BJ (cell line): ENCODE data around the gene RGS12. TPM values are rescaled to one million over a fixed set of nuclear protein-coding genes. Genes with fewer than 3 reads are reported as not detected.

ENCODE experiments used
- CTCF ChIA-PET: fragments of 350-600 bp; formaldehyde crosslinking; extraction: SDS; loops from one replicate; lab custom pipeline; 2021; ENCODE audit warnings: antibody characterized with exemption, inconsistent platforms; lab: Yijun Ruan, JAX
- POLR2A ChIA-PET: fragments of 300-600 bp; sonication (Branson Sonifier 250); formaldehyde crosslinking; extraction: SDS; loops from one replicate; lab custom pipeline; 2021; ENCODE audit warnings: antibody characterized with exemption; lab: Charles Lee
- DNase-seq: peaks from one replicate; pipeline ENCODE4 v3.0.0-alpha.2; 2011; ENCODE audit warnings: low read depth
- H3K27me3 ChIP-seq: 2 replicates; pipeline ENCODE4 v1.6.0; 2011; ENCODE audit warnings: low read length; ENCODE audit not compliant: control insufficient read depth, insufficient read depth
- H3K36me3 ChIP-seq: 2 replicates; pipeline ENCODE4 v1.5.1; 2011; ENCODE audit warnings: low read length; ENCODE audit not compliant: control insufficient read depth, insufficient read depth
- H3K4me3 ChIP-seq: 2 replicates; pipeline ENCODE4 v1.5.1; 2011; ENCODE audit warnings: low read depth, mild to moderate bottlenecking, control low read depth, low read length
- CTCF ChIP-seq: IDR thresholded peaks from 2 replicates; pipeline ENCODE4 v1.5.1; 2011; ENCODE audit warnings: low read depth, mild to moderate bottlenecking, control low read depth, inconsistent platforms, low read length, moderate library complexity; ENCODE audit not compliant: insufficient read depth
- polyA plus RNA-seq: library from polyadenylated mRNA; depleted of rRNA; stranded (reverse); fragments of >200 nt; gene quantifications from 2 replicates; pipeline ENCODE4 v1.2.3, GENCODE V29; 2011

Gene RGS12
- polyA plus RNA-seq, 1 experiment: 16.3 TPM

- POLR2A ChIA-PET: interaction anchor here (0.6 kb wide), 1 partner anchor 33 kb away, joined by 3 read pairs; no protein-coding TSS in a partner anchor
- no peak for TF ChIP-seq CTCF
- DNase-seq: no peak
- no peak overlapping the region for H3K4me3 ChIP-seq
- H3K27me3 ChIP-seq: no peaks in the 10 kb centered on the region
- peaks cover 8% of the 10 kb centered on the region; the same call in 1 of the 2 replicates for H3K36me3 ChIP-seq
- CTCF ChIA-PET: interaction anchor here (1.4 kb wide), 1 partner anchor 21 kb away, joined by 3 read pairs; no protein-coding TSS in a partner anchor
Measured at GRCh38 chr4:3321295-3321889, 28.6 kb downstream of the RGS12 start.

- no peak for TF ChIP-seq CTCF
- no peaks in the 10 kb centered on the region for H3K27me3 ChIP-seq
- ChIA-PET CTCF (interaction anchor here (1.4 kb wide), 1 partner anchor 22 kb away, joined by 3 read pairs; no protein-coding TSS in a partner anchor), POLR2A (no interaction called here)
- H3K36me3 ChIP-seq: peaks cover 8% of the 10 kb centered on the region; the same call in 1 of the 2 replicates
- DNase-seq: no peak
- H3K4me3 ChIP-seq: no peak overlapping the region
Measured at GRCh38 chr4:3322059-3322550, 29.3 kb downstream of the RGS12 start.

GRCh38 chr4:3323071-3323481, 30.3 kb downstream of the RGS12 start:
- H3K27me3 ChIP-seq: no peaks in the 10 kb centered on the region
- CTCF ChIA-PET: interaction anchor here (1.2 to 2.0 kb wide), 4 partner anchors 13 to 158 kb away, joined by 4 to 7 read pairs (median 6); no protein-coding TSS in a partner anchor
- H3K36me3 ChIP-seq: peaks cover 5% of the 10 kb centered on the region; the same call in 1 of the 2 replicates
- POLR2A ChIA-PET: no interaction called here
- DNase-seq: no peak
- no peak overlapping the region for H3K4me3 ChIP-seq
- TF ChIP-seq CTCF: no peak

- ChIA-PET CTCF (interaction anchor here (0.6 to 2.0 kb wide), 7 partner anchors 14 to 157 kb away, joined by 3 to 7 read pairs (median 4); no protein-coding TSS in a partner anchor), POLR2A (no interaction called here)
- peaks cover 2% of the 10 kb centered on the region; the same call in 1 of the 2 replicates for H3K36me3 ChIP-seq
- DNase-seq: no peak
- no peaks in the 10 kb centered on the region for H3K27me3 ChIP-seq
- TF ChIP-seq CTCF: no peak
- no peak overlapping the region for H3K4me3 ChIP-seq
Measured at GRCh38 chr4:3324093-3324815, 31.4 kb downstream of the RGS12 start.
